ENCODE measurements around the gene TMEM187.
A peak's percentile ranks its signal among the peaks of the same experiment; 100 is the strongest.

Gene TMEM187

DNA sequence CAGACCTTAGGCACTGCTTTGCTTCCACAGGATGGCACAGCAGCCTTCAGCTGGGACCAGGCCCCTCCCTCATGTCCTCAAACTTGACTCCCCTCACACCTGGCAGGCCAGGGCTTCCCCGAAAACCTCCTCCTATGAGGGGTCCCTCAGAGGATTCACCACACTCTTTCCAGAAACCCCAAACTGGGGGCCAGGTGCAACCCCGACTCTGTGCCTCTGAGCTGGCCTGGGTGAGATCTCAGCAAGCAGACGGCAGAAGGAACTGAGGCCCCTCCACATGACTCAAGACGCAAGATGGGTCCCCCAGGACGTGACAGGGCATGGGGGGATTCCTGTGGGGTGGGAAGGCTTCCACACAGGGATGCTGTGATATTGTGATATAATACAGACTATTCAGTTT lies 7.1 kb upstream of the TMEM187 start:
- Histone ChIP-seq H3K27me3 (no peaks in the 10 kb centered on the region), H3K4me1 (ENCODE audit: control insufficient read depth in 1 of 2, insufficient read depth in 1 of 2, low read depth in 1 of 2, low read length in 1 of 2) (peaks cover 46 to 48% of the 10 kb centered on the region in 2 experiments), H3K36me3 (peaks cover 8% of the 10 kb centered on the region), H3K4me3 (ENCODE audit: low read depth in 1 of 2, low read length in 1 of 2) (no peak overlapping the region), H3K27ac (peak overlapping the region; percentile 99), H3K9me3 (no peaks in the 10 kb centered on the region)
- TF ChIP-seq, protein P1, sequence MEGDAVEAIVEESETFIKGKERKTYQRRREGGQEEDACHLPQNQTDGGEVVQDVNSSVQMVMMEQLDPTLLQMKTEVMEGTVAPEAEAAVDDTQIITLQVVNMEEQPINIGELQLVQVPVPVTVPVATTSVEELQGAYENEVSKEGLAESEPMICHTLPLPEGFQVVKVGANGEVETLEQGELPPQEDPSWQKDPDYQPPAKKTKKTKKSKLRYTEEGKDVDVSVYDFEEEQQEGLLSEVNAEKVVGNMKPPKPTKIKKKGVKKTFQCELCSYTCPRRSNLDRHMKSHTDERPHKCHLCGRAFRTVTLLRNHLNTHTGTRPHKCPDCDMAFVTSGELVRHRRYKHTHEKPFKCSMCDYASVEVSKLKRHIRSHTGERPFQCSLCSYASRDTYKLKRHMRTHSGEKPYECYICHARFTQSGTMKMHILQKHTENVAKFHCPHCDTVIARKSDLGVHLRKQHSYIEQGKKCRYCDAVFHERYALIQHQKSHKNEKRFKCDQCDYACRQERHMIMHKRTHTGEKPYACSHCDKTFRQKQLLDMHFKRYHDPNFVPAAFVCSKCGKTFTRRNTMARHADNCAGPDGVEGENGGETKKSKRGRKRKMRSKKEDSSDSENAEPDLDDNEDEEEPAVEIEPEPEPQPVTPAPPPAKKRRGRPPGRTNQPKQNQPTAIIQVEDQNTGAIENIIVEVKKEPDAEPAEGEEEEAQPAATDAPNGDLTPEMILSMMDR (IDR thresholded peaks at IDR 0.05), result no peak

DNA sequence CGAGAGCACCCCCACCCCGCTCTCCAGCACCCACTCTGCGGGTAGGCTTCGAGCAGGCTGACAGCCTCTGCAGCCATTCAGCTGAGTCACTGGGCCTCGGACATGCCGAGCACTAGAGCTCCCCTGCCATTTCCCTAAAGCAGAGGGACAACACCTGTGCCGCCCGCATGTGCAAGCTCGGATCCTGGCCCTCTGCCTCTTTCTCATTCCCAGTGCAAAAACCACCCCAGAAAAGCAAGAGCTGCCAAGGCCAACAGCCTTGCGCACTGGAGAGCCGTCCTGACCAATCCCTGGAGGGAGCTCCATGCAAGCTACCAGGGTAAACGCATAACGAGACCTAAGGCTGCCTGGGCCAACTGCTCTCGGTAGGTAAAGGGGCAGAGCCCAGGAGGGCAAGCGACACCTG lies 6.3 kb upstream of the TMEM187 start:
- Histone ChIP-seq H3K4me1 (ENCODE audit: control insufficient read depth in 1 of 2, insufficient read depth in 1 of 2, low read depth in 1 of 2, low read length in 1 of 2) (peaks cover 48 to 49% of the 10 kb centered on the region in 2 experiments), H3K27ac (peak overlapping the region; percentile 99)
- TF ChIP-seq, protein P1 (IDR thresholded peaks at IDR 0.05), result no peak

DNA sequence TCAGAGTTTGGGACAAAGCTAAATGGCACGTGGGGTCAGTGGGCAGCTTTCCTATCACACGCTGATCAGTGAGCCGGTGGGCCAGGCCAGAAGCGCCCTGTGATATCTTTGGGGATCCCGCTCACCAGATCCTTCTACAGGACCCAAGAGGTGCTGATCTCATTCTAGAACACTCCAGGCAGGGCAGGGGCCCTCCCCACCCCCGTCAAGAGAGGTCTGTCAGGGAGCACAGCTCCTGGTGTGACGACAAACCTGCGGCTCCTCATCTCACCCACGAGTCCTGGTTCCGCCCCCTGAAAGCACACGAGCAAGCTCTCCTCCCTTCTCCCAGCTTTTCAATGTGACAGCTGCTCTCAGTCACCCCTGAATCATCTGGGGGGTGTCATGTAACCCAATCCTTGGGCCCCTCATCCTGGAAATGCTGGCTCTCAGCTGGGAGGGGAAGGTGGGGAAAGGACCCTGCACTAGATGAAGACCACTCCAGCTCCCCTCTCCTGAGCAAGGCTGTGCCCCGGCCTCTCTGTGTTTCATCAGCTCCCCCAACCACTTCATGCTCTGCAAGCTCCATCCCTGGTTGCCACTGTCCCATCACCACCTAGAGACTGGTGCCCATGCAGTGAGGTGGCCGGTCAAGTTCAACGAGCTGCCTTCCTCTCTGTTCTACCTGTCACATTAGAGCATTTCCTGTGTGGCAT lies 5.6 kb upstream of the TMEM187 start:
- peak overlapping the region; percentile 14 to 99 for H3K4me3 ChIP-seq (ENCODE audit: low read depth in 1 of 2, low read length in 1 of 2)
- H3K36me3 ChIP-seq, result peaks cover under 1% of the 10 kb centered on the region
- H3K27ac ChIP-seq, result peak overlapping the region; percentile 99
- peaks cover 48 to 49% of the 10 kb centered on the region in 2 experiments for H3K4me1 ChIP-seq (ENCODE audit: control insufficient read depth in 1 of 2, insufficient read depth in 1 of 2, low read depth in 1 of 2, low read length in 1 of 2)
- no peaks in the 10 kb centered on the region for H3K9me3 ChIP-seq
- TF ChIP-seq, protein P1 (IDR thresholded peaks at IDR 0.05), result no peak
- no peaks in the 10 kb centered on the region for H3K27me3 ChIP-seq

More for the DNA sequence above, 6.3 kb upstream of the TMEM187 start:
- no peaks in the 10 kb centered on the region for H3K27me3 ChIP-seq
- peaks cover 8% of the 10 kb centered on the region for H3K36me3 ChIP-seq
- H3K4me3 ChIP-seq (ENCODE audit: low read depth in 1 of 2, low read length in 1 of 2), result no peak overlapping the region
- H3K9me3 ChIP-seq, result no peaks in the 10 kb centered on the region

DNA sequence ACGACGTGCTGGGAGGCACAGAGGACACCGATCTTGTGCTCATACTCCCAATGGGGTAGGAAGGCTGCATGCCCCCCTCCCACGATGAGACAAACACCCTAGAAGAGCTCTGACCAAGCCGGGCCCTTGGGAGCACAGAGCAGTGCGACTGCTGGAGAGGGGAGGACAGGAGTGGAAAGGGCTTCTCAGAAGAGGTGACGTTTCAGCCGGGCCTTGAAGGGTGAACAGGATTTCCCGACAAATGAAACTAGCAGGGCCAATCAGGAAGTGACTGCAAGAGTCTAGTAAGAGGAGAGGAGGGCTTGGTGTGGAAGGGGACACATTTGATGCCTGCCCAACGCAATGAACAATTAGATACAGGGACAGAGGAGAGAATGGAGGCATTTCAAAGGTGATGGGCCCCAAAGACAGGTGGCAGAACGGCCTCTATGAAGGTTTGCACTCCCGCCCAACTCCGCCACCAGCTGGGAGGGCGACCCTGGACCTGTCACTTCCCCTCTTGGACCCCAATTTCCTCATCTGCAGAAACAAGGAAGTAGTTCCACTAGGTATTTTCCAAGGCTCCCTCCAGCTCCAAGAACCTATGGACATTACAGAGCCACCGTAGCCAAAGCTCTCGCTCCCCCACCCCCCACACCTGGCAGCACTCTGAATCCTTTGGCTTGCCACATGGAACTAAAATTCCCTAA lies 4.9 kb upstream of the TMEM187 start:
- H3K27ac ChIP-seq, result peak overlapping the region; percentile 99
- no peaks in the 10 kb centered on the region for H3K9me3 ChIP-seq
- peaks cover 48 to 49% of the 10 kb centered on the region in 2 experiments for H3K4me1 ChIP-seq (ENCODE audit: control insufficient read depth in 1 of 2, insufficient read depth in 1 of 2, low read depth in 1 of 2, low read length in 1 of 2)
- H3K36me3 ChIP-seq, result no peaks in the 10 kb centered on the region
- TF ChIP-seq, protein P1 (IDR thresholded peaks at IDR 0.05), result no peak
- peak overlapping the region; percentile 14 to 99 for H3K4me3 ChIP-seq (ENCODE audit: low read depth in 1 of 2, low read length in 1 of 2)
- H3K27me3 ChIP-seq, result no peaks in the 10 kb centered on the region

DNA sequence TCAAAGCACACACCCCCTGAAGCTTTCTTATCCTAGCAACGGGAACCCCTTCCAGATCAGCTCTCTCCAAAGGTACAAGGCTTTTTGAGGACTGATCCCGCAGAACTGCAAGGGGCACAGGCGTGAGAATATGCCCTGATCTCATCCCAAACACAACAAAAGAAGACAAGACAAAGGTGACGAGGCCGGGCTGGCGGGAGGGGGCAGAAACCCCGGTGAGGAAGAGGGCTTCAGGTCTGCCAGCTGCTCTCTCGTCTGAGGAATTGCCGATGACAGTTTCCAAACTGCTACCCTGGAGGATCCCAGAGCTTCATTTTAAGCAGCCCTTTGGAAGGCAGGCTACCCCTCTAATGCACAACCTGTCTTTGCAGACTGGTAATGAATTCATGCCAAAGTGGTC lies 4.3 kb upstream of the TMEM187 start:
- H3K4me1 ChIP-seq (ENCODE audit: control insufficient read depth in 1 of 2, insufficient read depth in 1 of 2, low read depth in 1 of 2, low read length in 1 of 2), result peaks cover 50 to 53% of the 10 kb centered on the region in 2 experiments
- no peaks in the 10 kb centered on the region for H3K27me3 ChIP-seq
- peak overlapping the region; percentile 99 for H3K27ac ChIP-seq
- TF ChIP-seq, protein P1 (IDR thresholded peaks at IDR 0.05), result no peak
- no peaks in the 10 kb centered on the region for H3K36me3 ChIP-seq
- H3K9me3 ChIP-seq, result no peaks in the 10 kb centered on the region
- H3K4me3 ChIP-seq (ENCODE audit: low read depth in 1 of 2, low read length in 1 of 2), result peak overlapping the region in 1 of 2 experiments; percentile 99
